Endothelial cell of umbilical vein (primary cell): Measurements from ENCODE around the gene ESRRB. TPM values are rescaled to one million over a fixed set of nuclear protein-coding genes. Genes with fewer than 3 reads are reported as not detected.

Experiments used
- BruUV-seq: library from RNA; stranded (reverse); fragments of 400-500 nt; replicated peaks from 2 replicates; lab custom pipeline; 2021; lab: Mats Ljungman, UMichigan
- CTCF ChIA-PET: fragments of 300-600, 350-600 bp; sonication (Branson Sonifier 250); formaldehyde crosslinking; loops from one replicate; lab custom pipeline; 2021; ENCODE audit warnings: antibody characterized with exemption, inconsistent platforms; lab: Charles Lee
- POLR2A ChIA-PET: fragments of 300-600, 350-600 bp; sonication (Branson Sonifier 250); formaldehyde crosslinking; loops from one replicate; lab custom pipeline; 2021; ENCODE audit warnings: antibody characterized with exemption, inconsistent platforms; lab: Charles Lee
- DNase-seq: peaks from one replicate; pipeline ENCODE4 v3.0.0-alpha.2; 2011; ENCODE audit warnings: low read depth, low spot score
- FAIRE-seq: peaks from 2 replicates; lab custom pipeline; 2011; peaks lifted over from hg19 to GRCh38; lab: Jason Lieb, UNC
- H2AFZ ChIP-seq: 2 replicates; pipeline ENCODE4 v1.6.0; 2012; ENCODE audit warnings: low read depth, low read length, control low read depth, inconsistent platforms
- H3K27ac ChIP-seq: 2 replicates; pipeline ENCODE4 v1.5.1; 2011; ENCODE audit warnings: low read depth, mild to moderate bottlenecking, control low read depth, low read length, moderate library complexity; ENCODE audit not compliant: insufficient read depth
- H3K27me3 ChIP-seq, 2 experiments: 2 replicates each; pipeline versions ENCODE4 v1.6.0 to v1.6.1; 2011; ENCODE audit warnings: low read length in 2 of 2, mixed read lengths in 1 of 2; ENCODE audit not compliant: control insufficient read depth in 2 of 2, insufficient read depth in 2 of 2
- H3K36me3 ChIP-seq, 2 experiments: 2 replicates in 1 of 2; 3 replicates in 1 of 2; pipeline ENCODE4 v1.5.1; 2011; ENCODE audit warnings: low read length in 2 of 2, mild to moderate bottlenecking in 1 of 2, moderate library complexity in 1 of 2; ENCODE audit not compliant: control insufficient read depth in 2 of 2, insufficient read depth in 2 of 2; ENCODE audit errors: extremely low read depth in 1 of 2
- H3K4me1 ChIP-seq: 3 replicates; pipeline ENCODE4 v1.5.1; 2011; ENCODE audit warnings: mild to moderate bottlenecking, low read length; ENCODE audit not compliant: control insufficient read depth, insufficient read depth; ENCODE audit errors: extremely low read depth
- H3K4me2 ChIP-seq: 2 replicates; pipeline ENCODE4 v1.6.1; 2011; ENCODE audit warnings: low read length, control low read depth, mixed read lengths; ENCODE audit not compliant: insufficient read depth
- H3K4me3 ChIP-seq, 3 experiments: fragments of 200-600 bp in 1 of 3; sonication (generic), shearing (Covaris generic) in 1 of 3; replicated peaks in 1 of 3; 2 replicates each; pipeline ENCODE4 v1.5.1; 2011 to 2016; ENCODE audit warnings: control low read depth in 3 of 3, low read length in 3 of 3, mild to moderate bottlenecking in 2 of 3, inconsistent platforms in 1 of 3, low read depth in 1 of 3, moderate library complexity in 1 of 3; ENCODE audit not compliant: insufficient read depth in 1 of 3
- H3K79me2 ChIP-seq: 2 replicates; pipeline ENCODE4 v1.6.0; 2012; ENCODE audit warnings: low read length, inconsistent platforms; ENCODE audit not compliant: control insufficient read depth, insufficient read depth
- H3K9ac ChIP-seq: replicated peaks from 2 replicates; pipeline ENCODE3; 2011; ENCODE audit warnings: low read length, control low read depth; ENCODE audit not compliant: insufficient read depth; ENCODE audit errors: extremely low read depth
- H3K9me1 ChIP-seq: replicated peaks from 3 replicates; pipeline ENCODE4 v1.6.0; 2011; ENCODE audit warnings: mild to moderate bottlenecking, low read length; ENCODE audit not compliant: control insufficient read depth, insufficient read depth; ENCODE audit errors: extremely low read depth
- H3K9me3 ChIP-seq: replicated peaks from 2 replicates; pipeline ENCODE4 v1.5.1; 2012; ENCODE audit warnings: low read length, inconsistent platforms; ENCODE audit not compliant: control insufficient read depth, insufficient read depth
- H4K20me1 ChIP-seq: replicated peaks from 2 replicates; pipeline ENCODE3; 2011; ENCODE audit warnings: mild to moderate bottlenecking, low read length; ENCODE audit not compliant: control insufficient read depth, insufficient read depth; ENCODE audit errors: extremely low read depth
- GATA2 ChIP-seq: IDR thresholded peaks from 2 replicates; pipeline ENCODE4 v1.7.0; 2011; ENCODE audit warnings: low read depth, mild to moderate bottlenecking, moderate library complexity, mixed read lengths, low read length; ENCODE audit not compliant: insufficient read length, insufficient read depth
- JUN ChIP-seq: IDR thresholded peaks from 2 replicates; pipeline ENCODE4 v1.6.1; 2011; ENCODE audit warnings: borderline replicate concordance, low read depth; ENCODE audit not compliant: insufficient read length, insufficient read depth
- MYC ChIP-seq: IDR thresholded peaks from one replicate; pipeline ENCODE4 v1.6.1; 2011; ENCODE audit warnings: mild to moderate bottlenecking, low read depth, low read length
- dilution Hi-C: fragments of 300-500 bp; cut with MboI; formaldehyde crosslinking; loops from one replicate; pipeline ENCODE4 v1.15.0; 2019; ENCODE audit warnings: low sequenced_read_pairs; ENCODE audit not compliant: extremely low pct_ligation_motif_present
- intact Hi-C: fragments of 100-400 bp; cut with micrococcal nuclease; formaldehyde crosslinking; loops from one replicate; pipeline ENCODE4 v1.10.0; 2022
- polyA plus RNA-seq, 4 experiments: library from polyadenylated mRNA; depleted of rRNA in 3 of 4; stranded (reverse) in 3 of 4; unstranded in 1 of 4; fragments of >200 nt; gene quantifications; 2 replicates each; pipeline versions ENCODE4 v1.2.1 to v1.2.3, GENCODE V29; 2011 to 2012; ENCODE audit warnings: missing spikeins in 1 of 4
- total RNA-seq: library from RNA; stranded (reverse); gene quantifications from 2 replicates; pipeline ENCODE4 v1.2.3, GENCODE V29; 2021

Gene ESRRB
- total and polyA plus RNA-seq, 2 donors (not counting 3 experiments of a cell fraction or from before 2014, with no cell fraction given): not detected

DNA sequence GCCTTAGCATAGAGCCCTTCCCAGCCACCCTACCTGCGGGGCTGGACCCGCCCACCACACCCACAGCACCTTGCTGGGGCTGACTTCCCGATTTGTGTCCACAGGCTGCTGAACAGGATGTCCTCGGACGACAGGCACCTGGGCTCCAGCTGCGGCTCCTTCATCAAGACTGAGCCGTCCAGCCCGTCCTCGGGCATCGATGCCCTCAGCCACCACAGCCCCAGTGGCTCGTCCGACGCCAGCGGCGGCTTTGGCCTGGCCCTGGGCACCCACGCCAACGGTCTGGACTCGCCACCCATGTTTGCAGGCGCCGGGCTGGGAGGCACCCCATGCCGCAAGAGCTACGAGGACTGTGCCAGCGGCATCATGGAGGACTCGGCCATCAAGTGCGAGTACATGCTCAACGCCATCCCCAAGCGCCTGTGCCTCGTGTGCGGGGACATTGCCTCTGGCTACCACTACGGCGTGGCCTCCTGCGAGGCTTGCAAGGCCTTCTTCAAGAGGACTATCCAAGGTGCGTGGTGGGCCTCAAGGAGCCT is 63.4 kb downstream of the ESRRB start:
- POLR2A ChIA-PET: no interaction called here

DNA sequence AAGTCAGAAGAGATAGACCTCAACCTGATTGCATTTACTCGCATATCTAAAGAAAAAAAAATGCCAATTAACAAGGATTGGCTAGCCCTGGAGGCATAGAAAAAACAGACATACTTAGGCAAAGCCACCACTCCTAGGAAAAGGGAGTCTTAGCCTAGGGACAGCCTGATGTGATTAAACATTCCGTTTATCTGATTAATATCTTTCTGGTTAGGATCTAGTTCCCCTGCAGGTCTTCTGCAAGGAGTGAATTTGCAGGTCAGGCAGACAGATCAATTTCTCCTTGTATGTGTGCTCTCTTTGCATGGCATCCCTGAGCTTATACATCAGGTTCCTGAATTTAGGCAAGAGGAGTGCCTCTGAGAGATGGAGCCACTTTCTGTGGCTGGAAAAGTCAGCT is 70.5 kb downstream of the ESRRB start:
- Histone ChIP-seq H3K9me3 (no peaks in the 10 kb centered on the region), H2AFZ (no peak overlapping the region), H3K9me1 (no peaks in the 10 kb centered on the region), H3K4me2 (no peak overlapping the region), H3K27me3 (no peaks in the 10 kb centered on the region), H3K36me3 (no peaks in the 10 kb centered on the region), H3K79me2 (no peaks in the 10 kb centered on the region), H3K4me1 (no peaks in the 10 kb centered on the region), H4K20me1 (no peaks in the 10 kb centered on the region), H3K9ac (no peak overlapping the region), H3K4me3 (no peak overlapping the region), H3K27ac (no peak overlapping the region)
- BruUV-seq: no TSS peak
- CTCF ChIA-PET: interaction anchor here (2.7 kb wide), 1 partner anchor 10 kb away, joined by 12 read pairs; no protein-coding TSS in a partner anchor
- dilution Hi-C loops (no loop called here), intact Hi-C loops (no loop called here)
- DNase-seq (no peak), FAIRE-seq (no peak)
- TF ChIP-seq JUN (no peak), MYC (no peak), GATA2 (no peak)
- POLR2A ChIA-PET: no interaction called here

More for the DNA sequence above, 63.4 kb downstream of the ESRRB start:
- Histone ChIP-seq H2AFZ (no peak overlapping the region), H3K36me3 (no peaks in the 10 kb centered on the region), H3K79me2 (no peaks in the 10 kb centered on the region), H3K27me3 (no peaks in the 10 kb centered on the region), H3K9me1 (no peaks in the 10 kb centered on the region), H3K4me3 (no peak overlapping the region), H4K20me1 (no peaks in the 10 kb centered on the region), H3K27ac (no peak overlapping the region), H3K4me1 (no peaks in the 10 kb centered on the region), H3K4me2 (no peak overlapping the region), H3K9ac (no peak overlapping the region), H3K9me3 (no peaks in the 10 kb centered on the region)
- TF ChIP-seq MYC: no peak
- DNase-seq (no peak), FAIRE-seq (no peak)
- CTCF ChIA-PET: no interaction called here
- intact Hi-C loops (no loop called here), dilution Hi-C loops (no loop called here)
- BruUV-seq: no TSS peak
